Renal cortical epithelial cell (primary cell): ENCODE data around the gene MED16. TPM values are rescaled to one million over a fixed set of nuclear protein-coding genes. Genes with fewer than 3 reads are reported as not detected.
"Not testable (repeated sequence)": the region's sequence is repeated elsewhere in the genome, so short reads cannot be mapped to it uniquely, and the experiment has no call there.

Source experiments
- DNase-seq: peaks from one replicate; pipeline ENCODE4 v3.0.0-alpha.2; 2011; ENCODE audit warnings: low read depth
- total RNA-seq: library from RNA; depleted of rRNA; stranded (reverse); fragments of >200 nt; gene quantifications from 2 replicates; pipeline ENCODE4 v1.2.3, GENCODE V29; 2014

Gene MED16
- total RNA-seq, 1 donor from 2014 or later = 55.4 TPM

- no peak for DNase-seq
Measured at GRCh38 chr19:911197-912033, 18.4 kb upstream of the MED16 start.

GRCh38 chr19:907183-907853, 14.3 kb upstream of the MED16 start:
- no peak for DNase-seq

GRCh38 chr19:906480-906879, 13.5 kb upstream of the MED16 start:
- DNase-seq = no peak

- no peak for DNase-seq
Measured at GRCh38 chr19:904545-904944, 11.6 kb upstream of the MED16 start.

GRCh38 chr19:903266-903797, 10.3 kb upstream of the MED16 start:
- no peak for DNase-seq

GRCh38 chr19:902446-903226, 9.6 kb upstream of the MED16 start:
- no peak for DNase-seq

GRCh38 chr19:902093-902370, 9.0 kb upstream of the MED16 start:
- DNase-seq = no peak

- DNase-seq = no peak
Measured at GRCh38 chr19:901216-902092, 8.5 kb upstream of the MED16 start.

GRCh38 chr19:900302-901111, 7.5 kb upstream of the MED16 start:
- DNase-seq = no peak

- DNase-seq = no peak
Measured at GRCh38 chr19:900043-900301, 7.0 kb upstream of the MED16 start.

- DNase-seq = no peak
Measured at GRCh38 chr19:899336-900042, 6.5 kb upstream of the MED16 start.

- DNase-seq = no peak
Measured at GRCh38 chr19:898663-899062, 5.7 kb upstream of the MED16 start.

- no peak for DNase-seq
Measured at GRCh38 chr19:897442-898039, 4.6 kb upstream of the MED16 start.

- no peak for DNase-seq
Measured at GRCh38 chr19:896999-897398, 4.0 kb upstream of the MED16 start.

- no peak for DNase-seq
Measured at GRCh38 chr19:896434-896833, 3.4 kb upstream of the MED16 start.

GRCh38 chr19:892243-892893, 619 bp downstream of the MED16 start:
- DNase-seq = no peak

GRCh38 chr19:891421-892200, 1.4 kb downstream of the MED16 start:
- DNase-seq = not testable (repeated sequence)

GRCh38 chr19:890831-891230, 2.2 kb downstream of the MED16 start:
- no peak for DNase-seq
